OCI-LY1 (cell line): ENCODE data around the gene MT1X.

Experiments used
- H2AFZ ChIP-seq: fragments of 200-600 bp; sonication (generic), shearing (Covaris generic); 2 replicates; pipeline ENCODE4 v1.6.0; 2014; ENCODE audit warnings: antibody characterized with exemption, mild to moderate bottlenecking, low read length
- H3F3A ChIP-seq: fragments of 200-600 bp; sonication (generic), shearing (Covaris generic); 2 replicates; pipeline ENCODE4 v1.6.0; 2014; ENCODE audit warnings: mild to moderate bottlenecking, antibody characterized with exemption, low read length, moderate library complexity; ENCODE audit not compliant: insufficient read depth
- H3K27ac ChIP-seq: fragments of 200-600 bp; sonication (generic); 2 replicates; pipeline ENCODE4 v1.5.1; 2014; ENCODE audit warnings: low read length, mixed run types, mild to moderate bottlenecking, low read depth; ENCODE audit not compliant: poor library complexity, severe bottlenecking
- H3K27me3 ChIP-seq: fragments of 200-600 bp; sonication (generic); 2 replicates; pipeline ENCODE4 v1.6.0; 2014; ENCODE audit warnings: antibody characterized with exemption, mild to moderate bottlenecking, low read length, moderate library complexity; ENCODE audit not compliant: insufficient read depth
- H3K36me3 ChIP-seq: fragments of 200-600 bp; sonication (generic); 2 replicates; pipeline ENCODE4 v1.6.1; 2014; ENCODE audit warnings: mild to moderate bottlenecking, antibody characterized with exemption, low read length, moderate library complexity, mixed read lengths; ENCODE audit not compliant: insufficient read depth
- H3K4me1 ChIP-seq: fragments of 200-600 bp; sonication (generic); 2 replicates; pipeline ENCODE4 v1.5.1; 2014; ENCODE audit warnings: mild to moderate bottlenecking, low read length, moderate library complexity; ENCODE audit not compliant: insufficient read depth, severe bottlenecking
- H3K4me2 ChIP-seq: fragments of 200-600 bp; sonication (generic), shearing (Covaris generic); 2 replicates; pipeline ENCODE4 v1.6.1; 2014; ENCODE audit warnings: low read length
- H3K4me3 ChIP-seq: fragments of 200-600 bp; sonication (generic); 2 replicates; pipeline ENCODE4 v1.5.1; 2014; ENCODE audit warnings: low read length, low read depth, mild to moderate bottlenecking, mixed read lengths; ENCODE audit not compliant: poor library complexity, severe bottlenecking
- H3K79me2 ChIP-seq: fragments of 200-600 bp; shearing (Covaris generic); 2 replicates; pipeline ENCODE4 v1.6.1; 2016; ENCODE audit warnings: mixed run types, low read length, mixed read lengths; ENCODE audit not compliant: insufficient read depth
- H3K9ac ChIP-seq: fragments of 200-600 bp; sonication (generic), shearing (Covaris generic); 2 replicates; pipeline ENCODE4 v1.6.1; 2014; ENCODE audit warnings: mild to moderate bottlenecking, low read length, mixed read lengths
- H3K9me2 ChIP-seq: fragments of 200-600 bp; sonication (generic), shearing (Covaris generic); 2 replicates; pipeline ENCODE4 v1.6.1; 2014; ENCODE audit warnings: low read depth, mild to moderate bottlenecking, low read length, mixed read lengths
- H3K9me3 ChIP-seq: fragments of 200-600 bp; shearing (Covaris generic); 2 replicates; pipeline ENCODE4 v1.6.1; 2014; ENCODE audit warnings: low read length, mixed read lengths
- H4K20me1 ChIP-seq: fragments of 200-600 bp; sonication (generic), shearing (Covaris generic); 2 replicates; pipeline ENCODE4 v1.6.0; 2016; ENCODE audit warnings: mild to moderate bottlenecking, low read length; ENCODE audit not compliant: insufficient read depth
- CTCF ChIP-seq: fragments of 200-600 bp; sonication (generic), shearing (Covaris generic); IDR thresholded peaks from 2 replicates; pipeline ENCODE4 v1.5.1; 2017; ENCODE audit warnings: mild to moderate bottlenecking, antibody characterized with exemption, low read length, moderate library complexity, mixed read lengths
- EZH2 ChIP-seq: fragments of 200-600 bp; sonication (generic), shearing (Covaris generic); IDR thresholded peaks from 2 replicates; pipeline ENCODE4 v1.8.0; 2017; ENCODE audit warnings: borderline replicate concordance, mixed run types, mild to moderate bottlenecking, antibody characterized with exemption, low read length, moderate library complexity, mixed read lengths

Gene MT1X

GRCh38 chr16:56697456-56698155 is 15.3 kb downstream of the MT1X start:
- H3K27me3 ChIP-seq, result peaks cover 2% of the 10 kb centered on the region; the same call in 1 of the 2 replicates
- H2AFZ ChIP-seq, result no peak overlapping the region
- 0 out of 2 replicates have a peak, but pooled peaks cover 5% of the 10 kb centered on the region for H3K9me3 ChIP-seq
- TF ChIP-seq EZH2 (no peak), CTCF (no peak)
- H3K9ac ChIP-seq, result no peak overlapping the region
- H3K27ac ChIP-seq, result no peak overlapping the region
- H3K36me3 ChIP-seq, result no peaks in the 10 kb centered on the region; the same call in 1 of the 2 replicates
- no peaks in the 10 kb centered on the region for H4K20me1 ChIP-seq
- H3F3A ChIP-seq, result no peaks in the 10 kb centered on the region
- no peak overlapping the region for H3K4me2 ChIP-seq
- H3K4me3 ChIP-seq, result no peak overlapping the region
- no peaks in the 10 kb centered on the region for H3K4me1 ChIP-seq
- no peaks in the 10 kb centered on the region for H3K9me2 ChIP-seq
- H3K79me2 ChIP-seq, result no peaks in the 10 kb centered on the region

GRCh38 chr16:56700195-56700594 is 17.9 kb downstream of the MT1X start:
- TF ChIP-seq CTCF, result no peak
- TF ChIP-seq EZH2, result no peak
- no peaks in the 10 kb centered on the region for H3K4me1 ChIP-seq
- no peak overlapping the region for H3K4me3 ChIP-seq

DNA sequence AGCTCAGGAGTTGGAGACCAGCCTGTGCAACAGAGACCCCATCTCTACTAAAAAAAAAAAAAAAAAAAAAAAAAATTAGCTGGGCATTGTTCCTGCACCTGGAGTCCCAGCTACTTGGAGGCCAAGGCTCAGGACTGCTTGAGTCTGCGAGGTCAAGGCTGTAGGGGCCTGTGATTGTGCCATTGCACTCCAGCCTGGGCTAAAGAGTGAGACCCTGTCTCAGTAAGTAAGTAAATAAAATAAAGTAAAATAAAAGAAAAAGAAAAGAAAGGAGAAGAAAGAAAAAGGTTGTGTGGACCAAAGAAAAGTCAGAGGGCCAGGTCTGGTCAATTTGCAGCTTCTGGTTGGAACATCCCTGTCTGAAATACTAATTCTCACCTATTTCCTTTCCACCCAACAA is 18.4 kb downstream of the MT1X start:
- Histone ChIP-seq H3K4me3 (no peak overlapping the region), H3K9me2 (no peaks in the 10 kb centered on the region), H3K4me2 (no peak overlapping the region), H3K4me1 (no peaks in the 10 kb centered on the region), H3K9me3 (0 out of 2 replicates have a peak, but pooled peaks cover 5% of the 10 kb centered on the region), H3K27ac (no peak overlapping the region), H4K20me1 (no peaks in the 10 kb centered on the region), H3K36me3 (no peaks in the 10 kb centered on the region; the same call in 1 of the 2 replicates), H3K79me2 (no peaks in the 10 kb centered on the region), H3K9ac (no peak overlapping the region), H2AFZ (no peak overlapping the region), H3K27me3 (peaks cover 1% of the 10 kb centered on the region; the same call in 1 of the 2 replicates), H3F3A (no peaks in the 10 kb centered on the region)
- TF ChIP-seq CTCF (no peak), EZH2 (no peak)

More at GRCh38 chr16:56700195-56700594, 17.9 kb downstream of the MT1X start:
- no peak overlapping the region for H3K4me2 ChIP-seq
- no peaks in the 10 kb centered on the region for H3K79me2 ChIP-seq
- H3K9me3 ChIP-seq, result 0 out of 2 replicates have a peak, but pooled peaks cover 5% of the 10 kb centered on the region
- H3K36me3 ChIP-seq, result no peaks in the 10 kb centered on the region; the same call in 1 of the 2 replicates
- no peaks in the 10 kb centered on the region for H4K20me1 ChIP-seq
- H3K27ac ChIP-seq, result no peak overlapping the region
- peaks cover 2% of the 10 kb centered on the region; the same call in 1 of the 2 replicates for H3K27me3 ChIP-seq
- H3K9me2 ChIP-seq, result no peaks in the 10 kb centered on the region
- H3K9ac ChIP-seq, result no peak overlapping the region
- H2AFZ ChIP-seq, result no peak overlapping the region
- no peaks in the 10 kb centered on the region for H3F3A ChIP-seq
